NCI-H345 (cell line): ENCODE data around the gene MYBBP1A.

Experiments used
- DNase-seq: peaks from one replicate; lab custom pipeline; 2025; lab: John Stamatoyannopoulos, UW

The MYBBP1A gene

GRCh38 chr17:4519361-4519788 lies 35.8 kb downstream of the MYBBP1A start:
- no peak for DNase-seq

GRCh38 chr17:4518901-4519300 lies 36.3 kb downstream of the MYBBP1A start:
- no peak for DNase-seq

GRCh38 chr17:4516735-4517134 lies 38.4 kb downstream of the MYBBP1A start:
- no peak for DNase-seq

- DNase-seq = no peak
These were observed 39.7 kb downstream of the MYBBP1A start for GRCh38 chr17:4515501-4515900.

- DNase-seq = no peak
These were observed 40.4 kb downstream of the MYBBP1A start for GRCh38 chr17:4514779-4515178.

- DNase-seq = no peak
These were observed 41.0 kb downstream of the MYBBP1A start for GRCh38 chr17:4514206-4514605.

GRCh38 chr17:4513113-4514032 lies 41.8 kb downstream of the MYBBP1A start:
- DNase-seq = no peak

- DNase-seq = no peak
These were observed 42.8 kb downstream of the MYBBP1A start for GRCh38 chr17:4512156-4513112.

- no peak for DNase-seq
These were observed 43.8 kb downstream of the MYBBP1A start for GRCh38 chr17:4511199-4511932.

GRCh38 chr17:4510618-4510941 lies 44.6 kb downstream of the MYBBP1A start:
- no peak for DNase-seq

- no peak for DNase-seq
These were observed 45.1 kb downstream of the MYBBP1A start for GRCh38 chr17:4509923-4510617.

- DNase-seq = no peak
These were observed 45.8 kb downstream of the MYBBP1A start for GRCh38 chr17:4509401-4509800.

GRCh38 chr17:4508207-4508606 lies 47.0 kb downstream of the MYBBP1A start:
- no peak for DNase-seq

- no peak for DNase-seq
These were observed 47.6 kb downstream of the MYBBP1A start for GRCh38 chr17:4507361-4508111.

GRCh38 chr17:4506892-4507291 lies 48.3 kb downstream of the MYBBP1A start:
- DNase-seq = no peak

- no peak for DNase-seq
These were observed 48.9 kb downstream of the MYBBP1A start for GRCh38 chr17:4506175-4506813.

GRCh38 chr17:4505187-4505586 lies 50.0 kb downstream of the MYBBP1A start:
- DNase-seq = no peak

- DNase-seq = no peak
These were observed 51.0 kb downstream of the MYBBP1A start for GRCh38 chr17:4504188-4504587.

GRCh38 chr17:4503283-4504025 lies 51.7 kb downstream of the MYBBP1A start:
- DNase-seq = no peak
